ENCODE data around the gene ATG13.
"Not testable (repeated sequence)": the region's sequence is repeated elsewhere in the genome, so short reads cannot be mapped to it uniquely, and the experiment has no call there.

ATG13 gene

GRCh38 chr11:46668480-46669085, 51.2 kb downstream of the ATG13 start:
- TF ChIP-seq CTCF (IDR thresholded peaks at IDR 0.05; ENCODE audit: low read depth, low read length): no peak
- no peak overlapping the region for H3K4me3 ChIP-seq (ENCODE audit: low read depth, low read length)

GRCh38 chr11:46669711-46670139, 52.4 kb downstream of the ATG13 start:
- no peak for TF ChIP-seq CTCF (IDR thresholded peaks at IDR 0.05; ENCODE audit: low read depth, low read length)
- H3K4me3 ChIP-seq (ENCODE audit: low read depth, low read length): no peak overlapping the region

DNA sequence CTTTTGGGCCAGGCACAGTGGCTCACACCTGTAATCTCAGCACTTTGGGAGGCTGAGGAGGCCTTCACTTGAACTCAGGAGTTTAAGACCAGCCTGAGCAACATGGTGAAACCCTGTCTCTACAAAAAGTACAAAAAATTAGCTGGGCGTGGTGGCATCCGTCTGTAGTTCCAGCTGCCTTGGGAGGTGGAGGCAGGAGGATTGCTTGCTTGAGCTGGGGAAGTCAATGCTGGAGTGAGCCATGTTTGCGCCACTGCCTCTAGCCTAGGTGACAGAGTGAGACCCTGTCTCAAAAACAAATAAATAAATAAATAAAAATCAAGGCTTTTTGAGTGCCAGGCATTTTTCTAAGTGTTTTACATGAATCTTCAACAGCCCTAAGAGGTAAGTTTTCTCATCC, 53.2 kb downstream of the ATG13 start:
- H3K4me3 ChIP-seq (ENCODE audit: low read depth, low read length): not testable (repeated sequence)

- TF ChIP-seq CTCF (IDR thresholded peaks at IDR 0.05; ENCODE audit: low read depth, low read length): no peak
- no peak overlapping the region for H3K4me3 ChIP-seq (ENCODE audit: low read depth, low read length)
These were observed 54.6 kb downstream of the ATG13 start for GRCh38 chr11:46671958-46672315.

DNA sequence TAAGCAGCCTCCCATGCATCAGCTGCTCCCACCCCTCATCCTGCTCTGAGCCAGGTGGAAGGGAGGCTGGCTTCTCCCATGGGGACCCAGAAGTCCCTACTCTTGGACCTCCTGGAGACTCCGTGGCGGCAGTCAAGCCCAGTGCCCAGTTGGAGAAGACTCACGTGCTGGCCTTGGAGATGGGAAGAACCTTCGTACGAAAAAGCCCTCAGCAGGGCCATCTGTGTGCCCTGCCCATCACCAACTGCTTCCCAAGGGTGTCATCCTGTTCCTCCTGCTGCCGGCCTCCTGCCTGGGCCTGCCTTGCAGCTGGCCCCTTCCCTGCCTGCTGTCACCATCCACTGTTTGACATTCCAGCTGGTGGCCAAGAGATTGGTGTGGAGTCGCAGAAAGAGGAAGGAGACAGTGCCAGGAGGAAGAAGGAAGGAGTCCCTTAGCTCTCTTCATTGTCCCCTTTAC, 55.1 kb downstream of the ATG13 start:
- no peak overlapping the region for H3K4me3 ChIP-seq (ENCODE audit: low read depth, low read length)
- no peak for TF ChIP-seq CTCF (IDR thresholded peaks at IDR 0.05; ENCODE audit: low read depth, low read length)

DNA sequence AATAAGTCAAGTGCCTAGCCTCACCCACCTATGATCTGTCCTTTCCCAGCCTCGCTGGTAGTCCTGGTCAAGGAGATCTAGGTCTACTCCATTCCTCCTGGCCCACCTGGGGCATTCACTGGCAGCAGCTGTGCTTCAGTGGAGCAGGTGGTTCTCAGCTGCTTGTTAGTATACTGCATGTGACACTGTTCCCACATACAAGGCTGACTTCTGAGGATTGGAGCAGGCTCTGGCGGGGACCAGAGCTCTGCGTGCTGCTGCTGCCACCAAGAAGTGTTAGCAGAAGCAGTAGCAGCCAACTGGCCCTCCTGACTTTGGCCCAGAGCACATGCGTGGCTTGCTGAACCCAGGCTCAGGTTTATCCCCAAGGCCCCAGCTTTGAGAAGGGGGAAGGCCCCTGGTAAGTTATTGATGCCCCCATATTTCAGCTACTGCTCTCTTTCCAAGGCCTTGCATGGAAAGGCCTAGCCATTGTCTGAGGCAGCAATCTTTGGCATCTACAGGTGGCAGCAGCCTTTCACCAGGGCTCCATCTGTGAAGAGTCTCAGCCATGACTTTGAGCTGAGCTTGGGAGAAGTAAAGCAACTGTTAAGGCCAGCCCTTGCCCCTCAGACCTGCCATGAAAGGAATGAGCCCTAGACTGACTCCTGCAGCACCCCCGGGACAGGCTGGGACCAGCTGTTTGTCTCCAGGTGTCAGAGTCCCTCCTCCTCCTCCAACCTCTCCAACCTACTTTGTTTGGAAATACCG, 56.5 kb downstream of the ATG13 start:
- no peak for TF ChIP-seq CTCF (IDR thresholded peaks at IDR 0.05; ENCODE audit: low read depth, low read length)
- no peak overlapping the region for H3K4me3 ChIP-seq (ENCODE audit: low read depth, low read length)

DNA sequence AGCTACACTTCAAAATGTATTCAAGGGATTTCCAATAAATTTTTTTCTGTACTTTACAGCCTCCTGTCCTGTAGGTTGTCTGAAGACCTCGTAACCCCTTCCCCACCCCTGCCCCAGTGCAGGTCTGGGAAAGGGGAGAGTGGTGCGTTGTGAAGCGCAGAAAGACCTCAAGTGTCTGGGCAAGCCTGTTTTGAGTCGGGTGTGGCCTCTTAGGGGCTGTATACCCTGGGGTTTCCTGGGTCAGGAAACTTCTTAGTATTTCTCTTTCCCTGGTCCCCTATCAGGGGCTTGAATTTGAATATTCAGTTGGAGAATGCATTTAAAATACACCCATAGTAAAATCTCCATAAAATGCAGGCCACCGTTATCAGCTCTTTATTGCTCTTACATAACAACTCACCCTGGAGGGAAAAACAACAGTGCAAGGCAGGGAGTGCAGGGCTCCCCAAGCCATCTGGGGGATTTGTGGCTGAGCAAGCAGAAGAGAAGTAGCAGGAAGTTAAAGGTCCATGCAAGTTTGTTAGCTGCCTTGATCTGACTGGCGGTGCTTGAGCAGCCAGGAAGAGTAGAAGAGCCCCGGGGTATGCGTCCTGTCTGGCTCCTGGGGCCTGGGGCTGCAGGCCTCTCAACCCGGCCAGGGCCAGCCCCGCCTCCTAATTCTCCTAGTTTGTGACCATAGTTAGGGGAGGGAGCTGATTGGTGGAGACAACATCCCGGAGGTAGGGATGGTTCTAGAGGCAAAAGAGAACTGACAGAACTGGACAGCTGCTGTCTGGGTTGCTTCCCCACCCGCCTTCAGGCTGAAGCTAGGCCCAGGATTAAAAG, 57.3 kb downstream of the ATG13 start:
- H3K4me3 ChIP-seq (ENCODE audit: low read depth, low read length): no peak overlapping the region
- no peak for TF ChIP-seq CTCF (IDR thresholded peaks at IDR 0.05; ENCODE audit: low read depth, low read length)

Measured in WI38 (cell line).